DND-41 (cell line): ENCODE results near the gene BTNL9.

Experiments
- CTCF ChIP-seq: IDR thresholded peaks from 2 replicates; pipeline ENCODE4 v1.5.1; 2012; ENCODE audit warnings: borderline replicate concordance, low read length, moderate library complexity, mild to moderate bottlenecking; ENCODE audit not compliant: poor library complexity, severe bottlenecking; ENCODE audit errors: extremely low read depth
- EZH2 ChIP-seq: IDR thresholded peaks from 3 replicates; pipeline ENCODE4 v1.6.1; 2012; ENCODE audit warnings: borderline replicate concordance, low read depth, mild to moderate bottlenecking, moderate library complexity, low read length, inconsistent platforms; ENCODE audit not compliant: severe bottlenecking

DNA sequence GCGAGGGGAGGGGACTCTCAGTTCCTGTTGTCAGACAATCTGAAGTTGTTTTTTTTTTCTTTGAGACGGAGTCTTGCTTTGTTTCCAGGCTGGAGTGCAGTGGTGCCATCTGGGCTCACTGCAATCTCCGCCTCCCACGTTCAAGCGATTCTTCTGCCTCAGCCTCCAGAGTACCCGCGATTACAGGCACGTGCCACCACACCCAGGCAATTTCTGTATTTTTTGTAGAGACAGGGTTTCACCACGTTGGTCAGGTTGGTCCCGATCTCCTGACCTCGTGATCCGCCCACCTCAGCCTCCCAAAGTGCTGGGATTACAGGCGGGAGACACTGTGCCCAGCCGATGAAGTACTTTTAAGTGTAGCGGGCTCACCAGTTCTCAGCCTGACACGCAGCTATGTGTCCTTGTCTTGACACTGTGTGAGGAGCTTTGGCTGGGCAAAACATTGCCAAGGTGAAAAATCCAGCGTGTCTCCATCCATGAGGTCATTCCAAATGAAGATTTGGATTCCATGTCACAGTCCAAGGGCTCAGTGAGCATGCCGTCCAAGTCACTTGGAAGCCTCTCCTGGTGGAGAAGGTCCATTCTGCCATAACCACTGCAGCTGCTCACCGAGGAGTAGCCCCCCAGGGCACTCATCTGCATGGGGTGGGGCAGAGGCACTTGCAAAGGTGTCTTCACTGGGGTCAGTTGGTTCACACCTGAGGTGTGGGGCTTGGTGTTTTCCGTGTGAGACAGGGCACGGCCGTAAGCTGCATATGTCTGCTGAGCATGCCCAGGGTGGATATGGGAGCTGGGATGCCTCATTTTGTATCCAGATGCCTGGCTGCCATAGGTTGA is 58.9 kb downstream of the BTNL9 start:
- TF ChIP-seq CTCF (no peak), EZH2 (no peak)
